Superior temporal gyrus (tissue), 1 donor: ENCODE measurements around the gene GIGYF2.
"Not testable (repeated sequence)": the region's sequence is repeated elsewhere in the genome, so short reads cannot be mapped to it uniquely, and the experiment has no call there.

ENCODE experiments used
- DNase-seq: peaks from one replicate; pipeline ENCODE4 v3.0.0-alpha.2; 2016; ENCODE audit errors: extremely low spot score

Gene GIGYF2, protein sequence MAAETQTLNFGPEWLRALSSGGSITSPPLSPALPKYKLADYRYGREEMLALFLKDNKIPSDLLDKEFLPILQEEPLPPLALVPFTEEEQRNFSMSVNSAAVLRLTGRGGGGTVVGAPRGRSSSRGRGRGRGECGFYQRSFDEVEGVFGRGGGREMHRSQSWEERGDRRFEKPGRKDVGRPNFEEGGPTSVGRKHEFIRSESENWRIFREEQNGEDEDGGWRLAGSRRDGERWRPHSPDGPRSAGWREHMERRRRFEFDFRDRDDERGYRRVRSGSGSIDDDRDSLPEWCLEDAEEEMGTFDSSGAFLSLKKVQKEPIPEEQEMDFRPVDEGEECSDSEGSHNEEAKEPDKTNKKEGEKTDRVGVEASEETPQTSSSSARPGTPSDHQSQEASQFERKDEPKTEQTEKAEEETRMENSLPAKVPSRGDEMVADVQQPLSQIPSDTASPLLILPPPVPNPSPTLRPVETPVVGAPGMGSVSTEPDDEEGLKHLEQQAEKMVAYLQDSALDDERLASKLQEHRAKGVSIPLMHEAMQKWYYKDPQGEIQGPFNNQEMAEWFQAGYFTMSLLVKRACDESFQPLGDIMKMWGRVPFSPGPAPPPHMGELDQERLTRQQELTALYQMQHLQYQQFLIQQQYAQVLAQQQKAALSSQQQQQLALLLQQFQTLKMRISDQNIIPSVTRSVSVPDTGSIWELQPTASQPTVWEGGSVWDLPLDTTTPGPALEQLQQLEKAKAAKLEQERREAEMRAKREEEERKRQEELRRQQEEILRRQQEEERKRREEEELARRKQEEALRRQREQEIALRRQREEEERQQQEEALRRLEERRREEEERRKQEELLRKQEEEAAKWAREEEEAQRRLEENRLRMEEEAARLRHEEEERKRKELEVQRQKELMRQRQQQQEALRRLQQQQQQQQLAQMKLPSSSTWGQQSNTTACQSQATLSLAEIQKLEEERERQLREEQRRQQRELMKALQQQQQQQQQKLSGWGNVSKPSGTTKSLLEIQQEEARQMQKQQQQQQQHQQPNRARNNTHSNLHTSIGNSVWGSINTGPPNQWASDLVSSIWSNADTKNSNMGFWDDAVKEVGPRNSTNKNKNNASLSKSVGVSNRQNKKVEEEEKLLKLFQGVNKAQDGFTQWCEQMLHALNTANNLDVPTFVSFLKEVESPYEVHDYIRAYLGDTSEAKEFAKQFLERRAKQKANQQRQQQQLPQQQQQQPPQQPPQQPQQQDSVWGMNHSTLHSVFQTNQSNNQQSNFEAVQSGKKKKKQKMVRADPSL (N-terminal part only)

DNA sequence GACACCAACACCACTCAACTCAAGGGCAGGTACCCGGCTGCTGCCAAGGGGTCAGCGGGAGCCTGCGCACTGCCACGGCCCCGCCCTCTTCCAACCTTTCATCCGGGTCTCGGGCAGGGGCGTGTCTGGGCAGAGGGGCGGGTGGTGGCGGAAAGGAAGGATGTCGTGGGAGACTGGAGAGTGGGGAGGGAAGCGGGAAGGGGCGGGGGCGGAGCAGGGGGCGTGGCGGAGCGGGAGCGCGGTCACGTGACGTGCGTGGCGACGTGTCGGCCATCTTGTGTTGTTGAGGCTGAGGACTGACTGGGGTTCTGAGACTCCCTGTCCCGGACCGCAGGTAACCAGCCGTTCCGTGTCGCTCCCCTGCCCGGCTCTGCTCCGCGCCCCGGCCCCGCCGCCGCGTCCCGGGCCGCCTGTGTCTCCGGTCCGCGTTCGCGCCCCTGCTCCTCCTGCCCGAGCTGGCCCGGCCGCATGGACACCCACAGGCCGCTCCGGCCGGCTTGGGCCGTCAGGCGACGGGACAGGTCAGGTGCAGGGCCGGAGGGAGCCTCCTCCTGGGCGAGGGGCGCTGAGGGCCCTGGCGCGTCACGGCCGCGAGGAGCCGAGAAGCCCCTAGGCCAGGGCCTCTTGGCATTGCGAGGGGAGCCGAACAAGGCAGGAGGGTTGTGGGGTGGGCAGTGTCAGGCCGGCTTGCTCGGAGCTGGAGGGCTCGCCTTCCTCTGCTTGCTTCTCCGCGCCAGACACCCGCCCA is at the start of gene GIGYF2:
Gene GIGYF2 (plus strand): TSS at position 273 of the 748 bp plus-strand sequence. CDS start 37,867 bp downstream, outside the sequence.
- DNase-seq = peak; percentile 91

DNA sequence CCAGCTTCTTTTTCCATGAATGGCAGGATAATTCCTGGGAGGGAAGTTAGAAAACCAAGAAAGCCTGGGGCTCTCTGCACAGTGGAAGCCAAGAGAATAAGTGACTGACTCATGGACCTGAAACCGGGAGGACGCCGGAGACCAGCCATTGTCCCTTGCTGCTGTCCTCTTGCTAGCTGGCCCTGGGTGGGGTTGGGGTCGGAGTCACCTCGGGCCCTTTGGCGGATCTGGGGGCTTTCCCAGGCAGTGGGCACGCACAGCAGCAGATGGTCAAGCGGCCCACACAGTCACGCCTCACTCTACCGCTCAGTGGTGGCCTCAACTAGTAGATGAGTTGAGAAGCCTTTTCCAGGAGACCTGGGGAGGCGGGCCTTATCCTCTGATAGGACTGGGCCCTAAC is 48.1 kb upstream of the GIGYF2 start:
- no peak for DNase-seq

DNA sequence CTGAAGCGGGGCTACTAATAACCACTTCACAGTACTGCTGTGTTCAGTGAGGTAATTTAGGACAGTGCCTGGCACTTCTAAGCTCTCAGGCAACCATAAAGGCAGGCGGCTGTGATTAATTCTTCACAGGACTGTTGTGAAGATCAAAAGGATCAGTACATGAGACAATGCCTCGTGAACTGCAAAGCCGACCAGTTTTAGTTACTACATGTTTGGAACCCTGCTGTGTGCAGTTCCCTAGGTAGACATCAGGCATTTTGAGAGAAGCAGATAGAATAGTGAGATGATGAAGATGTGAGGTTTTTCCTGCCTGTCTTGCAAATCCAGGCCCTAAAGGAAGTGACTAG is 44.7 kb upstream of the GIGYF2 start:
- no peak for DNase-seq

GRCh38 chr2:232653441-232653840 is 43.7 kb upstream of the GIGYF2 start:
- no peak for DNase-seq

GRCh38 chr2:232655392-232655791 is 41.7 kb upstream of the GIGYF2 start:
- DNase-seq = no peak

- no peak for DNase-seq
Observed at GRCh38 chr2:232658217-232658785, 38.8 kb upstream of the GIGYF2 start.

GRCh38 chr2:232659359-232659758 is 37.8 kb upstream of the GIGYF2 start:
- no peak for DNase-seq

DNA sequence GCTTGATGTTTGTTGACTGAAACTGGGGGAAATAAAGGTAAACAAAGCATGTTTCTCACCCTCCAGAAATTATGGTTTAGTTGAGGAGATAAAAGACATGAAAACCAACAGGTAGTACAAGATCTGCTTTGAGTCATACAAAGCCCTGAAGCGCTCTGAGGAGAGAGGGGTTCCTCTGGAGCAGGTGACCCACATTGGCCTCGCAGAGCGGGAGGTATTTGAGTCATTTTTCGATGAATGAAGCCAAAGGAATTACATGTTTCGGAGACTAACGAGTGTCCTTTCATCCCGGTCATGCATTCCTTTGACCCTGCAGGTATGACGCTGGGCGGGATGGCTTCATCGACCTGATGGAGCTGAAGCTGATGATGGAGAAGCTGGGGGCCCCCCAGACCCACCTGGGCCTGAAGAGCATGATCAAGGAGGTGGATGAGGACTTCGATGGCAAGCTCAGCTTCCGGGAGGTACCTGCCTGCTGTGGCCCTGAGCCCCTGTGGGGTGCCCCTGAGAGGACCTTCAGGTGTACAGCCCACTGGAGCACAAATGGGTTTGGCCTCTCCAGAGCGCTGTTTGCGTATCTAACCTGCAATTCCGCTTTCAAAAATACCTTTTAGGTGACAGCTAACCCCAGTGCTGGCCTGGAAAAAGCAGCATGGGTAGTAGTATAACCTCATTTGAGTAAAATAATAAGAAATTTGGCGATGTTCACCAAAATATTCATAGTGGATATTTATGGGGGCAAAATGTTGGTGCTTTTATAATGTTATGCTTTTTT is 34.5 kb upstream of the GIGYF2 start:
- no peak for DNase-seq

DNA sequence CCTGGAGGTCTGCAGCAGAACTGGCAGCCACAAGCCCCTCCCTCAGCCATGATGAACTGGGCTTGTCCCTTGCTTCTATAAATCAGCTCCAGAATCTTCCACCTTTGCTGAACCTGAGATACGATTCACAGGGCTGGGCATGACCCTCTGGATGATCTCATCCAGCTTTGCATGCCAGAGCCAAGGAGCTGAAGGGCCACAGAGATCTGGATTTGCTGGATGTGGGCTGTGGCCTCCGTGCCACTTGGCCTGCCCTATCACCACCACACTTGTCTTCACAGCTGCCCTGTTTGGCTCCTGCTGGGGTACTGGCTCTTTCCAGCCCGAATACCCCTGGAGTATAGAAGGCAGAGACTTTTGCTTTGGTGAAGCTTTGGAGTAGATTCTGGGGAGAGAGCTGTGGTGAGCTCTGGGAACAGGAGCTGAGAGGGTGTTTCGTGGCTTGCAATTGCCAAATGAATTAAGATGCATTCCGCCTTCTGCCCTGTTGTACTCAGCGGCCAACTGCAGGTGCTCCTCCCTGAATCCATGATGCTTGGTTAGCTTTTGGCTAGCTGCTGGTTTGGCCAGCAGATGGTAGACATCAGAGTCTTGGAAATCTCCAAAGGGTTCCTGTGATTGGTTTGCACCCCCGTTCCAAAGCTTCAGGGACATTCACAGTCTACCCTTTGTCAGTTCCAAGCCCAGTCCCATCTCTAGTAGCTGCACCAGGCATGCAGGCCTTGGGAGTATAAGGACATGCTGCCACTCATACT is 30.9 kb upstream of the GIGYF2 start:
- DNase-seq = no peak

- DNase-seq = peak; percentile 97
Observed at GRCh38 chr2:232667989-232668583, 29.0 kb upstream of the GIGYF2 start.

GRCh38 chr2:232668805-232669444 is 28.2 kb upstream of the GIGYF2 start:
- DNase-seq = peak; percentile 74

DNA sequence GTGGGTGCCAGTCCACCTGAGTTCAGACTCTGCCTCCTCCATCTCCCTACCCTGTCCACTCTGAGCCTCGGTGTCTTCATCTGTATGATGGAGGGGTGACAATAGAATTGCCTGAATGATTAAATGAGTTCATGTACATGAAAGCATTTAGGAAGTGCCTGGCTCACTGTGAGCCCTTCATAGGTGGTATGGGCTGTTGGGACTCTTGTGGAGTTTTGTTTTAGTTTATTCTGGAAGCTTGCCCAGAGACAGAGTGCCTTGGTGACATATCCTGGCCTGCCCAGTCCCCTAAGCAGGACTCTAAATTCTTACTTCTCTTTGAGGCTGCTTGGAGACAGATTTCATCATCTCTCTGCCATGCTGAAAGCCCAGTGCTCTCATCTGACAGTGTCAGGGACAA is 24.5 kb upstream of the GIGYF2 start:
- DNase-seq = no peak

- no peak for DNase-seq
Observed at GRCh38 chr2:232674491-232674890, 22.6 kb upstream of the GIGYF2 start.

- DNase-seq = no peak
Observed at GRCh38 chr2:232675381-232675780, 21.8 kb upstream of the GIGYF2 start.

DNA sequence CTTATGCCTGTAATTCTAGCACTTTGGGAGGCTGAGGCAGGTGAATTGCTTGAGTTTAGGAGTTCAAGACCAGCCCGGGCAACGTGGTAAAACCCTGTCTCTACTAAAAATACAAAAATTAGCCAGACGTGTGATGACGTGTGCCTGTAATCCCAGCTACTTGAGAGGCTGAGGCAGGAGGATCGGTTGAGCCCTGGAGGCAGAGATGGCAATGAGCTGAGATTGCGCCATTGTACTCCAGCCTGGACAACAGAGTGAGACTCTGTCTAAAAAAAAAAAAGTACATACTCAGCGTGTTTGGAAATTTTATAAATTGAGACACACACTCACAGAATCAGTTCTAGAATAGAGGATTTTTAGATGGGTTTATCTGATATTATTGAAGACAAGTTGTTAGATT is 17.1 kb upstream of the GIGYF2 start:
- no peak for DNase-seq

- no peak for DNase-seq
Observed at GRCh38 chr2:232681527-232681926, 15.6 kb upstream of the GIGYF2 start.

DNA sequence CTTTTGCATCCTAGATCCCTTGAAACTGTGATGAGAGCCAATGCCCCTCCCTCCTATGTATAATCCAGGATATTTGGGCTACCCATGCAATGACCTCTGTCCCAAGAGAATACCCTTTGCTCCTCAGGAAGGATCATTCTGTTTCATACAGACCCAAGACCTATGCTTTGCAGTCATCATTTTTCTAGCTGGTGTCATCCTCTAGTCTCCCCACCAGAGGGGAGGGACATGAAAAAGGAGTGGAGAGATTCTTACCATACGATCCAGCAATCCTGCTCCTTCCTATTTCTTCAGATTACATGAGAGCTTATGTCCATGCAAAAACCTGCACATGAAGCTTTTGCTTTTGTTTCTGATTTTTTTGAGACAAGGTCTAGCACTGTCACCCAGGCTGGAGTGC is 13.8 kb upstream of the GIGYF2 start:
- DNase-seq = no peak

DNA sequence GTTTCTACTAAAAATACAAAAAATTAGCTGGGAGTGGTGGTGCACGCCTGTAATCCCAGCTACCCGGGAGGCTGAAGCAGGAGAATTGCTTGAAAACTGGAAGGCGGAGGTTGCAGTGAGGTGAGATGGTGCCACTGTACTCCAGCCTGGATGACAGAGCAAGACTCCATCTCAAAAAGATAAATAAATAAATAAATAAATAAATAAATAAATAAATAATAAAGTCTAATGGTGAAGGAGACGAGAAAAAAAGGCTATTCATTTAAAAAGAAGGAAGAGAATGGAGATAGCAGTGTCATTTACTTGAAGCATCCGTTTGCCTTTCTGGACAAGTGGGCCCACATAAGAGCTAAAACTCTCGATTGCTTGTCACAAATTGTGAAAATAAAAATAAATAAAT is 11.7 kb upstream of the GIGYF2 start:
- not testable (repeated sequence) for DNase-seq
